ENCODE results near the gene SLC25A22.

Gene SLC25A22

DNA sequence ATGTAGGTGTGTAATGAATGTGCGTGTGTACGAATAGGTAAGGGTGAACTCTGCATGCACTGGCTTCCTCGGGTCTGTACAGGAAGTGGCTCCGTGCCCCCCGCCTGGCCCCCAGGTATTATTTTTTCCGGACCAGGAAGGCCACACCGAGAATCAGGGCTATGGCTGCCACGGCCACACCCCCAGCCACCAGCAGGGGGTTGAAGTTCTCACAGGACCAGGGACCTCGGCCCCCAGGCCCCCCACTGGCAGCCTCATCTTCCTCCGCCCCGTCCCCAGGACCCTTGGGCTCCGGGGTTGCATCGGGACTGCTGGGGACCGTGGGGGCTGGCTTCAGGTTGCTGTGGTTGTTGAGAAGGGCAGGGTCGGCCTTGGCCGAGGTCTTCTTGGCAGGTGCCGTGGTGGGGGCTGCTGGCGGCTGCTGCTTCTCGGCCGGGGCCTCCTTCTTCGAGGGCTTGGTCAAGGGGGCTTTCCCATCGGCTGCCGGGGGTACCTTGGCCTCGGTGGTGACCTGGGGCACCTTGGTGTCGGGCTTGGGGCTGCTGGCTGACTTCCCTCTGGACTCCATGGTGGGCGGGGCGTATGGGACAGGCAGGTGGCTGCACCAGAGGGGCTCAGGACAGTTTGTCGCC is 10.0 kb downstream of the SLC25A22 start:
- DNase-seq = no peak

DNA sequence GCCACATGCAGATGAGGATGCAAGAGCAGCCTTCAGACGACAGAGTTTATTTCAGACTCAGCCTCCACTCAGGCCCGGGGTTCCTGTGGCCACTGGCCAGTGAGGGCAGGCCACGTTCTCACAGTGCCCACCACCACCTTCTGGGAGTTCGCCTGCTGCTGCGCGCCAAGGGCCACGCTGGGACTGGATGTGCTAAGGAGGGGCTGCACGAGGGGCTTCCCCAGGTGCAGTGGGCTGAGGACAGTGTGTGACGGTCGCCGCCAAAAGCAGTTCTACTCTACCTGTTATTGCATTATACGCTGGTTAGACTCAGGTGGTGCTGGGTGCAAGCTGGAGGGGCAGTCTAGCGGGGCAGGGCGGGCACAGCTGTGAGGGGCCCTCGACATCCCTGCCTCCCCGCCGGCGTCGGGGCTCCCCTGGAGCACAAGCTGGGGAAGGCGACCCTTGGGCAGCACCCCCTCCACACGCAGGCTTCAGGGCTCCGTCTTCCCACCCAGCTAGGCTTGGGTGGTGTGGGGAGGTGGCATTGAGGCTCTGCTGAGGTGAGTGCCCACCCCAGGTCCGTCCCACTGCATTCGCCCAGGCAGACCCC is 10.9 kb downstream of the SLC25A22 start:
- DNase-seq = no peak

GRCh38 chr11:786235-787083 is 11.6 kb downstream of the SLC25A22 start:
- DNase-seq = no peak

DNA sequence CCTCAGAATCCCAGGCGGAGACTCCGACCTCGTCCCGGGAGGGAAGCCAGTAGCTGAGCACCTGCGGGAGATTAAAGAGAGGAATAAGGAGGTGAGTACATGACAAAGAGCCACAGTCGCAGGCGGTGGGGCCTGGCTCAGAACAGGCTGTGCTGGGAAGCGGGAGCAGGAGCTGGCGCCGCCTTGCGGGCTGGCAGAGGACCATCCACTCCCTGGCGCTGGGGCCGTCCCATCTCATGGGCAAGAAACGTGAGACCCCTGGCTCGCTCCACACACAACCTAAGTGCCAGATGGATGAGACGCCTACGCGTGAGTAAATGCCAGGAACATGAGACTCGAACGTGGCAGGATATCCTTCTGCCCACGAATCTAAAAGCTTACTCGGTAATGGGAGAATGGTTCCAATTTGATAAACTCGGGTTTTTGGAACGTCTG is 14.5 kb downstream of the SLC25A22 start:
- no peak for DNase-seq

DNA sequence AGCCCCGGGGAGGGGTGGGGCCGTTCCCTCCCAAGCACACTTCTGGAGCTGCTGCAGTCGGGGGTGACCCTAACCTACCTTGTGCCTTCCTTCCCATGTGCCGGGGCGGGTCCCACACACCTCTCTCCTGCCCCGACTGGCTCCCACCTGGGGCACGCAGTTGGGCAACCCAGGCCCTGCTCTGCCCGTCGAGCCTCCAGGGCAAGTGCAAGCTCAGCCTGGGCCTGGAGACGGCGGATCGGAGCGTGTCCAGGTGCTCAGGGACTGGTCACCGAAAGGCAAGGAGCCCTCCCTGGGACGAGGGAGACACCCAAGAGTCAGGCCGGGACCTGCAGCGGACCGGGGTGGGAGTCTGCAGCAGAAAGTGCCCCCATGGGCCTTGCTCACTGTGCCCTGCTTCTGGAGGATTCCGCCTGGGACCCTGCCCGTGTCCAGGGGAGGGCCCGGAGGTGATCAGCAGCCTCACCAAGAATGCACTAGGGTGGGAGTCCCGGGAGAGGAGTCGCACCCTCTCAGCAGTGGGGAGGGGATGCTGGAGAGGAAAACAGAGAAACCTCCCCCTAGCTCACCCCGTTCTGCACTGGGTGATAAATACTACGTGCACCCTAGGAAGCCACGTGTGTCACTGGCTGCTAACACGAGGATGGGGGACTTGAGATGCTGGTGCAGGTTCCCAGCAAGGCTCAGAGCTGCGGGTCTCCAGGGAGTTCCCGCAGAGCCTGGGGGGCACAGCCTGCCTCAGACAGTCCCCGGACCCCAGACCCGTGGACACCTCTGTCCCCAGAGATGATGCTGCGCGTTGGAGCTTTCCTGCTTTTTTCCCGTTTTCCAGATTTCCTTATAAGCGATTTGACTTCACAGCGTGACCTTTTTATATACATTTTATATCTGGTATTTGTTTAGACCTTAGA is 15.6 kb downstream of the SLC25A22 start:
- no peak for DNase-seq

- DNase-seq = no peak
These were observed 18.0 kb downstream of the SLC25A22 start for GRCh38 chr11:779955-780532.

GRCh38 chr11:778976-779954 is 18.8 kb downstream of the SLC25A22 start:
- no peak for DNase-seq

DNA sequence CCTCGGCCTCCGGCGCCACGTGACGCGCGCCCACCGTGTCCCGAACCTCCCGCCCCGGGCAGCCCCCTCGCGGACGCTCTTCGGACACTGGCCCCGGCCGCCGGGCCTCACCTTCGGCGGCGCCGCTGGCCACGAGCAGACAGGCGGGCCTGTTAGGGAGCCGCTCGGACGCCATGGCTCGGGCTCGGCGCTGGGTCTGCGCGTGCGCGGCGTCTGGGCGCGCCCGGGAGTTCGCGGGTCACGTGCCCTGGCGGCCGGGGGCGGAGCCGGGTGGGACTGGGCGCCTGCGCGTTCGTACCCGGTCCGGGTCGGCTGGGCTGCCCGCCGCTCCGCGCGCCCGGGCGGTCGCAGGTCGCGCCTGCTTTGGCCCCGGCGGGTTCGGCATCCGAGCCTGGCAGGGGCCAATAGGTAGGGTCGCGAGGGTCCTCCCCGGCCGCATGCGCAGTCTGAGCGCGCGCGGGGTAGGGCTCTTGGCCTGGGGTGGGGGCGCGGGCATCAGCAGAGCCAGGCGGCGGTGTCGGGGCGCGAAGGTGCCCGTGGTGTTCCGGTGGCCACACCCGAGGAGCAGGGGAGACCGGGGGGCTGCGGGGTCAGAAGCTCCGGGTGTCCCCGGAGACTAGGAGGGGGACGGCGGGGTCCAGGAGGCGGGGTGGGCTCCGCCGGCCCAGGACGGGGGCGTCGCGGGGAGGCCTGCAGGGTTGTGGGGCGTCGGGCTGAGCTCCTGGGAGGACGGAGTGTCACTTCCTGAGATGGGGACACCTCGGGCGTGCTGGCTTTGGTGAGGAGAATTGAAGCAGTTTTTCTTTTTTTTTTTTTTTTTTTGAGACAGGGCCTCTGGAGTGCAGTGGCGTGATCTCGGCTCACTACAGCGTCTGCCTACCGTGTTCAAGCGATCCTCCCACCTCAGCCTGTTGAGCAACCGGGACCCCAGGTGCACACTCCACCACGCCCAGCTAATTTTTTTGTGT is 20.5 kb downstream of the SLC25A22 start, which contains the start of gene GATD1:
GATD1 (minus strand) TSS at position 200 of the 968 bp plus-strand sequence; CDS start at position 175, 25 bp downstream.
- peak; percentile 58 for DNase-seq

DNA sequence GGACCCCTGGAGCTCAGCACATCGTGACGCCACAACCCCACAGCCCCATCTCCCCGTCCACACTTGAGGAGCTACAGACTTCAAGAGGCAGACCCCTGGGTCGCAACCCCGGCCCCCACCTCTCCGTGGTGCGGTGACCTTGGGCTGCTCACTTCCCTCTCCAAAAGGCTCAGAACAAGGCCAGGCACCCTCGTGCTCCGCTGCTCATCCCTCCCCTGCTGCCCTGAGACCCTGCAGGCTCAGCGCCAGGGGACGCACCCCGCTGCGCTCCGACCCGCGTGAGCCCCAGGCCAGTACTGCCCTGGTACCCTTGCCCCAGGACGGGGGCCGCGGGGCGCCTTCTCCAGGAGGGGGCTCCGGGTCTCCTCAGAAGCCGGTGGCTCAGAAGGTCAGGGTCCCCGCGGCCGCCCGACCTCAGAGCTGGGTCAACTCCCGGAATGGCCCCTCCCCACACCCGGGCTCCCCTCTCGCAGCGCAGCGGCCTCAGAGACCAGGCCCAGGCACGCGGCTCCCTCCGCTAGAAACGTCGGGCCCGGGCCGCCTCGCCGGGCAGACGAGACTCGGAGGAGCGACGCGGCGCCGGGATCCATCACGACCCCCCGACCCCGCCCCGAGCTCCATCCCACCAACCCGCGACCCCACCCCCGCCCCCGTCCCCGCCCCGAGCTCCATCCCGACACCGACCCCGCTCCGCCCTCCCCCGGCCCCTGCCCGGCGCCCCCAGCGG is 21.4 kb downstream of the SLC25A22 start:
- peak; percentile 23 for DNase-seq

DNA sequence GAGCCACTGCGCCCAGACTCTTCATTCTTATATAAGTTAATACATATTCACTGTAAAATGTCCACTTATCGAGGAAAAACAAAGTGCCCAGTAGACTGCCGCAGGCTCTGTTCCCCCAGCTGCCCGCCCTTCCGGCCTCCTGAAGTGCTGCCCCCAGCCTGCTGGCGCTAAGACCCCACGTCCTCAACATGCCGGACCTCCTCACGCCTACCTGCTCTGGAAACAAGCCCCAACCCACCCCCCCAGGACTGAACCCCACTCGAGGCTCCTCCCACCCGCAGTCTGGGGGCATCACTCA is 21.9 kb downstream of the SLC25A22 start:
- no peak for DNase-seq

DNA sequence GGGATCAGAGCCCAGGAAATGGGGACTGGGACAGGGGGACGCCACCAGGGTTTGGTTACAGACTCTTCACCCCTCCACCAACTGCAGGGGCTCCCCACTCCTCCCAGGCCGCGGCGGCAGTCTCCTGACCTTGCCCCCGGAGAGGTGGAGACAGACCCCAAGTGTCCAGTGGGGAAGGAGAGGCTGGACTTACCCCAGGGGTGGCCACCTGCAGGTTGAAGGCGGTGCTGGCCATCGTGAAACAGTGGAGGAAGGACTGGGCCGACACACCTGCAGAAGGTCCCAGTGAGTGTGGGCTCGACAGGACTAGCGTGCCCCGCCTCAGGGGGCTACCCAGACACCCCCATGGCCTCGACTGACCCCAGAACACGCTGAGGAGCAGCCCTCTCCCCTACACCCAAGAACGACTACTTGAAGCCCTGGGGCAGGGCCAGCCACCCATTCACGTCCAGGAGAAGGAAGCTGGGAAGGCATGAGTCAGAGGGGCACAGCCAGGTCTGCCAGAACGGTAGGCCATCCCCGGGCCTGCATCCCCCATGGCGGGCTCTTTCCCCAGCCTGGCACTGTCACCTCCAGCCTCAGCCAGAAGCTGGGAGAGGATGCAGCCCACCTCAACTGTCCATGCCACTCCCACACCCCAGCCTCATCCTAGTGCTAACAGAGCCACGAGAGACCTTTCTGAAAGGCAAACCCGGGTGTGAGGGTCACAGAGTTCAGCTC is 23.0 kb downstream of the SLC25A22 start:
- DNase-seq = no peak

DNA sequence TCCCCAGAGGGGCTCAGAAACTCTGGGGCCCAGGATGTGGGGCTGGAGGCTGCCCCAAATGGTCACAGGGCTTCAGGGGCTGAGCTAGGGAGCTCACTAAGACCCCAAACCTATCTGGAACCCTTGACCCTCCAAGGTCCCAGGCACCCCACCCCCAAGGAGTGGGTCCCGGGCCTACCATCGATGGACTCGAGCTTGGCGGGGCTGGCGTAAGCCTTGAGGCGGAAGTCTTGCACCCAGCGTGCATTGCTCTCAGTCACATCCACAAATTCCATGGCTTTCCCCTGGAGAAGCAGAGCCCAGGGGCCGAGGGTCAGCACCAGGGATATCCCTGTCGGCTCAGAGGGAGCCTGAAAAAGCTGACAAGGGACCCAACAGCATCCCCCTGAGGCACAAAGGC is 24.3 kb downstream of the SLC25A22 start:
- DNase-seq = no peak

GRCh38 chr11:773425-773824 is 24.7 kb downstream of the SLC25A22 start:
- DNase-seq = no peak

GRCh38 chr11:772429-773390 is 25.4 kb downstream of the SLC25A22 start:
- DNase-seq = no peak

GRCh38 chr11:771617-772204 is 26.4 kb downstream of the SLC25A22 start:
- DNase-seq = no peak

DNA sequence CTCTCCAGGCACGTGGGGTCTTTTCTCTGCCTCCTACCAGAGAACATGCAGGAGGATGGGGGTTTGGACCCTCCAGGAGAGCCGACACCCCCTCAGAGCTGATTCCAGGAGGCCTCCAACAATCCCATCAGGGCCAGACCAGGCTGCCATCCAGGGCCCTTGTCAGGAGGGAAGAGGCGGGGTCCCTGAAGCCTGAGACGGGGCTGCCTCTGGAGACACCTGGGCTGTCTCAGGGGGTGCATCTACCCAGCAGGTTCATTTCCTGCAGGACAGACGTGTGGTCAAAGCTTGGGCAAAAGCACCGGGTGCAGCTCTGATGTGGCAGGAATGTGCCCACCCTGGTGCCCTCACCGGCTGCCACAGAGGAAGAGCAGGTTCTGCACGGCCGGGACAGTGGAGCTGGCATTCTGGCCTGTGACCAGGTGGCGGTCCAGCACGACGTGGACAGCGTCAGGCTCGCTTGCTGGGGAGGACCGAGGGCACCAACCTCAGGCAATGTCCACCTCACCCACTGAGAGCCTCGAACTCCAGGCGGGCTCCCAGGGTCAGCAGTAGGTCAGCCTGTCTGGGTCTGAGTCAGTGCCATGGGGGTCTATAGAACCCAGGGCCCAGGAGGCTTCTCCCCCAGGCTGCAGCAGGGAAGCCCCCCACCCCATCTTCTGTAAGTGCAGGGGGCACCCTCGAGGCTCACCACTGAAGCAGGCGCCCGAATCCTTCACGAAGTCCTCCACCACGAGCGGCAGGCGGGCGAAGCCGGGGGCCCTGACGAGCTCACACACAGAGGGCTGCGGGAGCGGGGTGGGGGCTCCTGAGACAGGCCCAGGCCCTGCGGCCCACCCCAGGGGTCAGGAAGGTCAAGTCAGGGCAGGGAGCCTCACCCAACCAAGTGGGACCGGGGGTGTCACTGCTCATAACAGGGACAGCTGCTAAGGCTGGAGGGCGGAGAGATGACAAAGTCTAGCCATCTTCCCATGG is 27.2 kb downstream of the SLC25A22 start:
- DNase-seq = no peak
